Measurements from ENCODE around the gene HAL. TPM values are rescaled to one million over a fixed set of nuclear protein-coding genes. Genes with fewer than 3 reads are reported as not detected.

The HAL gene
- total and polyA plus RNA-seq, 2 of the 13 experiments (the other 11 are each of a cell fraction or from before 2014, with no cell fraction given) = 0.89 to 37.8 TPM

DNA sequence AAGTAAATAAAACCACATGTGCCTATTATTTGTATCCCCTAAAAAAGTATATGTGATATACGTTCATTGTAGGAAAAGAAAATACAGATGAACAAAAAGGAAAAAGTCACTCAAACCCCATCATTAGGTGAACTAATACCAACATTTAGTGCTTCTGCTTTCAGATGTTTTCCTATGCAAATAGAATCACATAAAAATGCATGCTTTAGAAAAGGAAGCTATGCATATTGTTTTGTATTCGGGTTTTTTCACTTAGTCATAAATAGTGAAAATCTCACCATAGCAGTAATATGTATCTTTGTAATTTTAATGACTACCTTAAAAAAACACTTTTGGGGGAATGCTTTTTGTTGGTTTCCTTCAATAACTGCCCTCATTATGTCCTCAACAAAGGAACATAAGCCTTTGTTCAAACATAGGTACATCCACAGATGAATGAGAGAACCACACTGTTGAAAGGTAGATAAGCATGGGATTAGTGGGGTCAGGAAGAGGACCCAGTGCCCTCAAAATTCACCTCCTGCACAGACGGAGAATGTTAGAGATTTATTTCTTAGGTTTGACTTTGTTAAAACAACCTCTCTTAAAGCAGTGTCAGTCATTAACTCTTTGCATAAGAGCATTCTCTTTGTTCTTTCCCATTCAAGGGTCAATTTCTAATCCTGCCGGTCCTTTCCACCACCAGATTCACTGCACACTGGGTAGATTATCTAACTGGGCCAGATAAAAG is 46.5 kb downstream of the HAL start (continued):
- TF ChIP-seq PPARG (CRISPR knock-in tag; conservative IDR thresholded peaks at IDR 0.05) (peak; percentile 94), GLI4 (CRISPR knock-in tag; IDR thresholded peaks at IDR 0.05; ENCODE audit: borderline replicate concordance) (no peak), ZNF335 (CRISPR knock-in tag; IDR thresholded peaks at IDR 0.05) (0 out of 2 replicates have a peak, but pooled peaks have one; percentile 28), HNRNPUL1 (IDR thresholded peaks at IDR 0.05; ENCODE audit: low read depth, low read length) (no peak), ZEB1 (IDR thresholded peaks at IDR 0.05; ENCODE audit: insufficient replicate concordance, low read depth) (peak; percentile 82), TARDBP (CRISPR knock-in tag; IDR thresholded peaks at IDR 0.05) (peak; percentile 89), ZFP36 (IDR thresholded peaks at IDR 0.05; ENCODE audit: borderline replicate concordance, low read depth, low read length, partially characterized antibody) (no peak), CREM (IDR thresholded peaks at IDR 0.05) (peak; percentile 93), CREM (CRISPR knock-in tag; IDR thresholded peaks at IDR 0.05) (no peak), NR2F1 (CRISPR knock-in tag; IDR thresholded peaks at IDR 0.05) (peak; percentile 63 to 74; a peak in 3 of 4 replicates), ETV6 (CRISPR knock-in tag; conservative IDR thresholded peaks at IDR 0.05) (no peak), GTF2F1 (IDR thresholded peaks at IDR 0.05; ENCODE audit: low read length) (no peak), MIER3 (CRISPR knock-in tag; IDR thresholded peaks at IDR 0.05; ENCODE audit: borderline replicate concordance) (0 out of 2 replicates have a peak, but pooled peaks have one; percentile 20), MIXL1 (CRISPR knock-in tag; IDR thresholded peaks at IDR 0.05) (peak; percentile 88), KAT8 (CRISPR knock-in tag; IDR thresholded peaks at IDR 0.05) (no peak), TAF15 (IDR thresholded peaks at IDR 0.05; ENCODE audit: low read depth, low read length, poor library complexity, severe bottlenecking) (no peak), CBFB (CRISPR knock-in tag; IDR thresholded peaks at IDR 0.05) (peak; percentile 79), SAP130 (CRISPR knock-in tag; IDR thresholded peaks at IDR 0.05; ENCODE audit: low read depth) (peak; percentile 80)
- TF ChIP-seq, protein P1, sequence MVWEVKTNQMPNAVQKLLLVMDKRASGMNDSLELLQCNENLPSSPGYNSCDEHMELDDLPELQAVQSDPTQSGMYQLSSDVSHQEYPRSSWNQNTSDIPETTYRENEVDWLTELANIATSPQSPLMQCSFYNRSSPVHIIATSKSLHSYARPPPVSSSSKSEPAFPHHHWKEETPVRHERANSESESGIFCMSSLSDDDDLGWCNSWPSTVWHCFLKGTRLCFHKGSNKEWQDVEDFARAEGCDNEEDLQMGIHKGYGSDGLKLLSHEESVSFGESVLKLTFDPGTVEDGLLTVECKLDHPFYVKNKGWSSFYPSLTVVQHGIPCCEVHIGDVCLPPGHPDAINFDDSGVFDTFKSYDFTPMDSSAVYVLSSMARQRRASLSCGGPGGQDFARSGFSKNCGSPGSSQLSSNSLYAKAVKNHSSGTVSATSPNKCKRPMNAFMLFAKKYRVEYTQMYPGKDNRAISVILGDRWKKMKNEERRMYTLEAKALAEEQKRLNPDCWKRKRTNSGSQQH (CRISPR knock-in tag; IDR thresholded peaks at IDR 0.05; ENCODE audit: low read depth) = no peak
- TF ChIP-seq, protein P2, sequence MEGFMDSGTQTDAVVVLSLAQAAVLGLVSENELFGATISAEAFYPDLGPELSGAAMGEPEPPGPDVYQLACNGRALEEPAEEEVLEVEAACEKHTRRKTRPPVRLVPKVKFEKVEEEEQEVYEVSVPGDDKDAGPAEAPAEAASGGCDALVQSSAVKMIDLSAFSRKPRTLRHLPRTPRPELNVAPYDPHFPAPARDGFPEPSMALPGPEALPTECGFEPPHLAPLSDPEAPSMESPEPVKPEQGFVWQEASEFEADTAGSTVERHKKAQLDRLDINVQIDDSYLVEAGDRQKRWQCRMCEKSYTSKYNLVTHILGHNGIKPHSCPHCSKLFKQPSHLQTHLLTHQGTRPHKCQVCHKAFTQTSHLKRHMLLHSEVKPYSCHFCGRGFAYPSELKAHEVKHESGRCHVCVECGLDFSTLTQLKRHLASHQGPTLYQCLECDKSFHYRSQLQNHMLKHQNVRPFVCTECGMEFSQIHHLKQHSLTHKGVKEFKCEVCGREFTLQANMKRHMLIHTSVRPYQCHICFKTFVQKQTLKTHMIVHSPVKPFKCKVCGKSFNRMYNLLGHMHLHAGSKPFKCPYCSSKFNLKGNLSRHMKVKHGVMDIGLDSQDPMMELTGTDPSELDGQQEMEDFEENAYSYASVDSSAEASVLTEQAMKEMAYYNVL (CRISPR knock-in tag; IDR thresholded peaks at IDR 0.05; ENCODE audit: borderline replicate concordance) = peak; percentile 75; the same call in 1 of the 2 replicates
- TF ChIP-seq, protein P3, sequence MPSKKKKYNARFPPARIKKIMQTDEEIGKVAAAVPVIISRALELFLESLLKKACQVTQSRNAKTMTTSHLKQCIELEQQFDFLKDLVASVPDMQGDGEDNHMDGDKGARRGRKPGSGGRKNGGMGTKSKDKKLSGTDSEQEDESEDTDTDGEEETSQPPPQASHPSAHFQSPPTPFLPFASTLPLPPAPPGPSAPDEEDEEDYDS (CRISPR knock-in tag; IDR thresholded peaks at IDR 0.05) = 0 out of 2 replicates have a peak, but pooled peaks have one; percentile 28
- TF ChIP-seq, protein P4, sequence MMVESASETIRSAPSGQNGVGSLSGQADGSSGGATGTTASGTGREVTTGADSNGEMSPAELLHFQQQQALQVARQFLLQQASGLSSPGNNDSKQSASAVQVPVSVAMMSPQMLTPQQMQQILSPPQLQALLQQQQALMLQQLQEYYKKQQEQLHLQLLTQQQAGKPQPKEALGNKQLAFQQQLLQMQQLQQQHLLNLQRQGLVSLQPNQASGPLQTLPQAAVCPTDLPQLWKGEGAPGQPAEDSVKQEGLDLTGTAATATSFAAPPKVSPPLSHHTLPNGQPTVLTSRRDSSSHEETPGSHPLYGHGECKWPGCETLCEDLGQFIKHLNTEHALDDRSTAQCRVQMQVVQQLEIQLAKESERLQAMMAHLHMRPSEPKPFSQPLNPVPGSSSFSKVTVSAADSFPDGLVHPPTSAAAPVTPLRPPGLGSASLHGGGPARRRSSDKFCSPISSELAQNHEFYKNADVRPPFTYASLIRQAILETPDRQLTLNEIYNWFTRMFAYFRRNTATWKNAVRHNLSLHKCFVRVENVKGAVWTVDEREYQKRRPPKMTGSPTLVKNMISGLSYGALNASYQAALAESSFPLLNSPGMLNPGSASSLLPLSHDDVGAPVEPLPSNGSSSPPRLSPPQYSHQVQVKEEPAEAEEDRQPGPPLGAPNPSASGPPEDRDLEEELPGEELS (CRISPR knock-in tag; IDR thresholded peaks at IDR 0.05) = peak; percentile 93
- TF ChIP-seq, protein P5, sequence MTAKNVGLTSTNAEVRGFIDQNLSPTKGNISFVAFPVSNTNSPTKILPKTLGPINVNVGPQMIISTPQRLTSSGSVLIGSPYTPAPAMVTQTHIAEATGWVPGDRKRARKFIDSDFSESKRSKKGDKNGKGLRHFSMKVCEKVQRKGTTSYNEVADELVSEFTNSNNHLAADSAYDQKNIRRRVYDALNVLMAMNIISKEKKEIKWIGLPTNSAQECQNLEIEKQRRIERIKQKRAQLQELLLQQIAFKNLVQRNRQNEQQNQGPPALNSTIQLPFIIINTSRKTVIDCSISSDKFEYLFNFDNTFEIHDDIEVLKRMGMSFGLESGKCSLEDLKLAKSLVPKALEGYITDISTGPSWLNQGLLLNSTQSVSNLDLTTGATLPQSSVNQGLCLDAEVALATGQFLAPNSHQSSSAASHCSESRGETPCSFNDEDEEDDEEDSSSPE (CRISPR knock-in tag; IDR thresholded peaks at IDR 0.05) = 0 out of 2 replicates have a peak, but pooled peaks have one; percentile 23
